GM21723 (cell line): ENCODE results near the gene GPC5.
"Not testable (repeated sequence)": the region's sequence is repeated elsewhere in the genome, so short reads cannot be mapped to it uniquely, and the experiment has no call there.

Experiments used
- ATAC-seq: cut with Tn5 transposase; IDR thresholded peaks from one replicate; pipeline ENCODE4 v1.9.1; 2021; ENCODE audit warnings: mild to moderate bottlenecking, moderate library complexity; ENCODE audit not compliant: unreplicated experiment

Gene GPC5

DNA sequence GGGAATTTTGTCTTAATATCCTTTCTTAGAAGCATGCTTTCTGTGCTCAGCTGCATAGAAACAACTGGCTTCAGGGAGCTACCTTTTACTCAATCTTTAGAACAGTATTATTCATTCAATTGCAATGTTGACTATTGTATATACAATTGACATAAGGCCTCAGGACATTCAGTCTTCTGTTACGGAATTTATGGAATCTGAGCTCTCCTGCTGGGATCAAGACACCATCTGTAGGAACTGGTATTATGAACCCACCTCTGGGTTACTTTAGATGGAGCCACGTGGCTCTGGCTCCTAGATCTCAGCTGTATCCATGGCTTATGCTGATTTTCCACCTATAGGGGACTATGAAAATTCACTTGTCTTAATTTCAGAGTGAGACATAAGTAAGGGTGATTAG lies 1112.0 kb downstream of the GPC5 start:
- ATAC-seq = no peak

DNA sequence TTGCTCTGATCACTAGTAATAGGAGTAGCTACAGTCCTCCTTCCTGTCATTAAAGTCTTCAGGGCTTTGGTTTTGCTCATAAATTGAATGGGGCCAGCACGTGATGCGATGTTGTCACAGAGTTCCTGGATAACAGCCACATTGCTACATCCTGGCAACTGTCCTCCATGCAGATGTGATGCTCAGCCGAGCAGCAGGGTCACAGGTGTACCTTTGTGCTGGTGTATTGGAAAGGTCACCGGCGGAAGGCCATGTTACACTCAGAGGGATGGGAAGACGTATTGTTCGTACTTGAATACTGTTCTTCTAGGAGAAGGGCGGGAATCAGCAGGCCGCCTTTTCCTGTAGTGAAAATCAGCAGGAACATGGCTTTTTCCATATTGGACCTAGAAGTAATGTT lies 1114.4 kb downstream of the GPC5 start:
- ATAC-seq = no peak

GRCh38 chr13:92513672-92514071 lies 1115.3 kb downstream of the GPC5 start:
- no peak for ATAC-seq

DNA sequence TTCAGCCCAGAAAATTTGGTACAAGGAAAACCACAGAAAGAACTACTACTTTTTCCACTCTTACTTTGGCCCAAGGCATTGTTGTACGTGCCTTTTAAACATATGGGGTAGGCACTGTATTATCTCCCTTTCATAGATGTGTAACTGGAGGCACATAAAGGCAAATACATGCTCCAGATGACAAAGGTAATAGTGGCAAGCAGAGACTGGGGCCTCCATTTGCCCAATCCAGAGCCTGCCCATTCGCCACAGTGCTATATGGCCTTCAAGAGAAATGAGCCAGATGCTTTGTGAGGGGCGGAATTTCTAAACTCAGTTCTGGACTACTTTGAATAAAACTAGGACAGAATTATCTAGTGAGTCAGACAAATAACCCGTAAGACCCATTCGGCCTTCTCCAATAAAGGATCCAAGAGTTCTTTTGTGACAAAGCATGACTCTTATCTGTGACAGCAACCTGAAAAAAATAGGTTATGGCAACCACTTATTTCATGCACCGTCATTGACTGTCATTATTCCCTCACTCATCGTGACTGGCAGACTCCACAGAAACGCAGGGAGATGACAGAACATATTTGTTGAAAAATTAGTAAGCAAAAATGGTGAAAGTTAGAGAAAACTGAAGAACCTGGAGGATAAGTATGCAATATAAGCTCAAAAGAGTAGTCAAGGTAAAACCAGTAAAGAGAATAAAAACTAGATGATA lies 1116.2 kb downstream of the GPC5 start:
- no peak for ATAC-seq

GRCh38 chr13:92516878-92517277 lies 1118.5 kb downstream of the GPC5 start:
- ATAC-seq = not testable (repeated sequence)

DNA sequence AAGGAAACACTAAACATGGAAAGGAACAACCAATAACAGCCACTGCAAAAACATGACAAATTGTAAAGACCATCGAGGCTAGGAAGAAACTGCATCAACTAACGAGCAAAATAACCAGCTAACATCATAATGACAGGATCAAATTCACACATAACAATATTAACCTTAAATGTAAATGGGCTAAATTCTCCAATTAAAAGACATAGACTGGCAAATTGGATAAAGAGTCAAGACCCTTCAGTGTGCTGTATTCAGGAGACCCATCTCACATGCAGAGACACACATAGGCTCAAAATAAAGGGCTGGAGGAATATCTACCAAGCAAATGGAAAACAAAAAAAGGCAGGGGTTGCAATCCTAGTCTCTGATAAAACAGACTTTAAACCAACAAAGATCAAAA lies 1120.2 kb downstream of the GPC5 start:
- not testable (repeated sequence) for ATAC-seq

- no peak for ATAC-seq
Observed at GRCh38 chr13:92530364-92530763, 1131.9 kb downstream of the GPC5 start.

DNA sequence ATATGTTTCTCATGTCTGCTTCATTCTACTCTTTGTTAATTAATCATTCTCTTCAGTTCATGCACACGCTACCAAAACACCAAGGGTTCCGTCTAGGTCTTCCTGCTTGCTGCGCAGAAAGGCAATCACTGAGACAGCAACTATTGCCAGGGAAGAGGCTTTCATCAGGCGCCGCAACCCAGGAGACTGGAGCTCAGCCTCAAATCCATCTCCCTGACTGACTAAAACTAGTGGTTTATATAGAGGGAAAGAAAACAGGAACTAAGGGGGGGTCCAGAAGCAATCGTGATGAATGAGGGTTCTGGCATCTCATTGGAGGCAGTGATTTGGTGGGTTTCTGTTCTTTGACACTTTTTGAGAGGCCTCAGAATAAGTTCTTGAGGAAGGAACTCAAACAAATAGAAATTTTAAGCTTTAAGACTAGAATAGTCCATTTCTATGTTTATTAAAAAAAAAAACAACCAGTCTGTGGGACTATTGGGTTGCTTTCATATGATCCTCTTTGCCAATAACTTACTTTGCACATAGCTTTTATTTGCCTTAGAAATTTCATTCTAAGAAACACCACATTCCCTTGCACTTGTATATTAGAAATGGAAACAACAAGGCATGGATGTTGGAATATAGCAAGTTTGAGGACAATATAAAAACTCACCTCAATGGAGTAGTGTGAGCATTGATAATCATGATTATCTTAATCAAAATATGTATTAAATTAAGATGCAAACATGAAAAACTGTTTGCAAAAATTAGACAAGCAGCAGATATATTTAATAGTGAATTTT lies 1137.0 kb downstream of the GPC5 start:
- no peak for ATAC-seq

- no peak for ATAC-seq
Observed at GRCh38 chr13:92537471-92537870, 1139.0 kb downstream of the GPC5 start.

DNA sequence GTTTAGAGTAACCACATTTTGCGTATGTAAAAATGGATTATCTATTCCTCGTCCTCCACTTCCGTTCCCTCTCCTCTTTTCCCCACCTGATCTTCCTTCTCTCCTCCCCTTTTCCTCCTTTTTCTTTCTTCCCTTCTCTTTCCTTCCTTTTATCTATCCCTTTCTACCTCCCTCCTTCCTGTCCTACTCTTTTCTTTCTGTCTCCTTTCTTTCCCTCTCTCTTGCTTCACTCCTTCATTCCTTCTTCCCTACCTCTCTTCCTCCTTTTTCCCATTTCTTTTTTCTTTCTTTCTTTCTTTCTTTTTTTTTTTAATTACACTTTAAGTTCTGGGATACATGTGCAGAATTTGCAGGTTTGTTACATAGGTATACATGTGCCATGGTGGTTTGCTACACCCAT lies 1139.7 kb downstream of the GPC5 start:
- ATAC-seq = no peak

DNA sequence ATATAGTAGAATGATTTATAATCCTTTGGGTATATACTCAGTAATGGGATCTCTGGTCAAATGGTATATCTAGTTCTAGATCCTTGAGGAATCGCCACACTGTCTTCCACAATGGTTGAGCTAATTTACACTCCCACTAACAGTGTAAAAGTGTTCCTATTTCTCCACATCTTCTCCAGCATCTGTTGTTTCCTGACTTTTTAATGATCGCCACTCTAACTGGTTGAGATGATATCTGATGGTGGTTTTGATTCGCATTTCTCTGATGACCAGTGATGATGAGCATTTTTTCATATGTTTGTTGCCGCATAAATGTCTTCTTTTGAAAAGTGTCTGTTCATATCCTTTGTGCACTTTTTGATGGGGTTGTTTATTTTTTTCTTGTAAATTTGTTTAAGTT lies 1140.7 kb downstream of the GPC5 start:
- ATAC-seq = not testable (repeated sequence)

DNA sequence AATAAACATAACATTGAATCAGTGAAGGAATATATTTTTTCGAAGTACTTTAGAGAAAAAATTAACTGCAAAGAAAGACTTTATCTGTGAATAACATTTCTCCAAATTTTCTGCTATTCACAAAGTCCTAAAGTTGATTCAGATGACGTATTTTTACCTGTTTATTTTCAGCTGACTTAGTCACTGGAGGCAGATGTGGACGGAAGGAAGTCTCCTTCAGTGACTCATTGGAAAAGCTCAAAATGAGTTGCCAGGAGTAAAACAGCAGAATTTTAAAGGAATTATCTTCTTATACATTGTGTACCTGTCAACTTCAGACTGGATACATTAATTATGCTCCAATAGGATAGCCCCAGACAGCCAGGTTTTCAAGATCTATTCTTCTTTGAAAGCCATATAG lies 1148.8 kb downstream of the GPC5 start:
- no peak for ATAC-seq

DNA sequence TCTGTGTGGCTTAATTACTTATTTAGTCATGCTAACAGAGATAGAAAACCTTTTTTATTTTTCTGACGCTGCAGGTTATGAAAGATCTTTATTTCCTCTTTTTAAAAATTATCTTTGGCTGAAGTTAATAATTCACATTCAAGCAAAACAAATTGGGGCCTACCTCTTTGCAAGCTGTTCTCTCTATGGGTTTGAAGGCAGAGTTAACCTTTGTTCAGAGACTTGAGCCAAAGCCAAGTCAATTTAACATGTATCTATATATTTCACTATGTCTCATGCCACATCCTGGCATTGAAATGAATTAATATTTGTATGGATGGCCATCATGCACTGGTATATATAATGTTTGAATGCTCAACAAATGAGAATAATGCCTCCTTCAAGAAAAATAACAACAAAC lies 1150.9 kb downstream of the GPC5 start:
- no peak for ATAC-seq

- ATAC-seq = no peak
Observed at GRCh38 chr13:92553470-92554114, 1155.2 kb downstream of the GPC5 start.

DNA sequence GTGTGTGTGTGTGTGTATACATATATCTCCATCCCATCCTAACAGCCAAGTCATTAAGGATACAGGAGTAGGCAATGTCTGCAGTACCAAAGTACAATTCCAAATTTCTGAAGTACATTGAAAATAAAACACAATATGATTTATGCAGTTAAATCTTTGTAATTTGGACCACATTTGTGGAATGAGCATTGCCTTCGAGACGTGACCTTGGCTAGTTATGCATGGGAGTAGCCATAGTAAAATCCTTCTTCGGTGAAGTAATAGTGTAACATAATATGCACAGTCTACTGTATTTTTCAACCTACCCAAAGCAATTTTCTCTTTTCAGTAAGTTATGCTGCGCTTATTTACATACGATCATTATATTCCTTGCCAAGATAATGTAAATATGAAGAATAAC lies 1162.5 kb downstream of the GPC5 start:
- ATAC-seq = no peak

- ATAC-seq = no peak
Observed at GRCh38 chr13:92564942-92565341, 1166.5 kb downstream of the GPC5 start.

DNA sequence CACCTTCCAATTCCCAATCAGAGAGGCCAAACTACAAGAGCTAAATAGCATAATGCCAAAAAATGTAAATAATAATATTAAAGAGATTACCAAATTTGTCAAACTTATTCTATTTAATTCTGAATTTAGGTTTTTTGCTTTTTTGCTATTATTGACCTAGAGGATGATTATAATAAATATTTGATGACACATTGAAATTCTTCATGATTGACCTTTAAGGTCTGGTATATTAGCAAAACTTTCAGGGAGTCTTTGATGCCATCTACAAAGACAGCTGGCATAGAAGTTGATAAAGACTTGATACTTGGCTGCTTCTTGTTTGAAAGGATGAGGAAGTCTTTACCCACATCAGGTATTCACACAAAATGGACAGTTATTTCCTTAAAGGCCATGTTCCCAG lies 1168.3 kb downstream of the GPC5 start:
- ATAC-seq = no peak

DNA sequence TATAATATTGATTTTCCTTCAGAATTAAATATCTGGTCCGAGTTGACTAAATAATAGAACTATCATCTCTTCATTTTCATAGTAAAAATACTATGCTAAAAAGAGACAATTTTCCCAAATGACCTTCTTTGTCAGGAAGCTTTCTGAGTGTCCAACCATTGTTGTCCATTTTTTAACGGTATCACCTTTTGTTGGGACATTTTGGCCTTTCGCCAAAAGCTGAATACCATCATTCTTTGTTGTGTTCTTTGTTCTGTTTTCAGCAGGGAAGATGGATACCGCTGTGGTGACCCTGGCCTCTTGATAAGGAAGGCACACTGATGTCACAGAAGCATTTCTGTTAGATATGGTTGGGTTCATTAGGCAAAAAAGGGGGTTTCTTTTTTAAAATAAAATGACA lies 1173.8 kb downstream of the GPC5 start:
- no peak for ATAC-seq

- ATAC-seq = no peak
Observed at GRCh38 chr13:92573467-92574057, 1175.1 kb downstream of the GPC5 start.

GRCh38 chr13:92574499-92574898 lies 1176.1 kb downstream of the GPC5 start:
- ATAC-seq = no peak

DNA sequence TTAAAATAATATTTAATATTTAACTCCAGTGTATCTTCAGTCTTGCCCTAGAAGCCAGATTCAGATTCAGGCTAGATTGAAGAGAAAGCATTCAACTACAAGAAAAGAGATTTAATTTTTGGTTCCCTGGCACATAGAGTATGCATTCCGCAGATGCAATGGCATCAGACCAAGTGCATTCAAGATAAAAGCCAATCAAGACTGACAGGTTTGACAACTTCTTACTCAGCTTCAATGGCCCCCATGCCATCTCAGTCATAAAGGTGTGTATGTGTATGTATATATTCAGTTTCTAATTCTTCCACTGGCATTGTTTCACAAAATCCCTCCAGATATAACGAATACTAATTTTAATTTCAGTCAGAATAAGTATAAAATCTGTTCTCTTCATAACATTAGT lies 1177.4 kb downstream of the GPC5 start:
- ATAC-seq = no peak

- no peak for ATAC-seq
Observed at GRCh38 chr13:92578358-92578757, 1179.9 kb downstream of the GPC5 start.
